HG02610 (cell line): ENCODE results near the gene STAM.
"Not testable (repeated sequence)": the region's sequence is repeated elsewhere in the genome, so short reads cannot be mapped to it uniquely, and the experiment has no call there.

ENCODE experiments used
- ATAC-seq: cut with Tn5 transposase; IDR thresholded peaks from one replicate; pipeline ENCODE4 v1.9.1; 2021; ENCODE audit warnings: mild to moderate bottlenecking, moderate library complexity; ENCODE audit not compliant: unreplicated experiment

The STAM gene

DNA sequence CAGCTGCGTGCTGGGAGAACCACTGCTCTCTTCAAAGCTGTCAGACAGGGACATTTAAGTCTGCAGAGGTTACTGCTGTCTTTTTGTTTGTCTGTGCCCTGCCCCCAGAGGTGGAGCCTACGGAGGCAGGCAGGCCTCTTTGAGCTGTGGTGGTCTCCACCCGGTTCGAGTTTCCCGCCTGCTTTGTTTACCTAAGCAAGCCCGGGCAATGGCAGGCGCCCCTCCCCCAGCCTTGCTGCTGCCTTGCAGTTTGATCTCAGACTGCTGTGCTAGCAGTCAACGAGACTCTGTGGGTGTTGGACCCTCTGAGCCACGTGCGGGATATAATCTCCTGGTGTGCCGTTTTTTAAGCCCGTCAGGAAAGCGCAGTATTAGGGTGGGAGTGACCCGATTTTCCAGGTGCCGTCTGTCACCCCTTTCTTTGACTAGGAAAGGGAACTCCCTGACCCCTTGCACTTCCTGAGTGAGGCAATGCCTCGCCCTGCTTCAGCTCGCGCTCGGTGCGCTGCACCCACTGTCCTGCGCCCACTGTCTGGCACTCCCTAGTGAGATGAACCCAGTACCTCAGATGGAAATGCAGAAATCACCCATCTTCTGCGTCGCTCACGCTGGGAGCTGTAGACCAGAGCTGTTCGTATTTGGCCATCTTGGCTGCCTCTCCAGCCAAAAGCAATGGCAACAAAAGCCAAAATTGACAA lies 78.5 kb downstream of the STAM start:
- ATAC-seq = not testable (repeated sequence)

DNA sequence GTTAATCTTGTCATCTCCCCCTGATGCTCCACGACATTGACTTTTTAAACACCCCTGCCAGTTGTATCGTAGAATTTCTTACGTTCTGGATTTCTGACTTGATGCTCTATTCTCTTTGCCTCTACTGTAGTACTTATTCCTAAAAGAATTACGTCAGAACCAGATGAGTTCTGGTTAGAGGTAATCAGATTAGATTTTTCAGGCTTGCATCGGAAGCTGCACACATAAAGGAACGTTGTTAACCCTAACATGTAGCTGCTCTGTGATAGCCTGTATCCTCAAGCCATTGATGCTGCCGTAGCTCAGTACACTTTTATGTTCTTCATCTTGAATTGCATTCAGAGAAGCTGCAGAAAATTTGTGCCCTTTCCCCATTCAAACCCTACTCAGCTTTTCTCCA lies 81.8 kb downstream of the STAM start:
- no peak for ATAC-seq

DNA sequence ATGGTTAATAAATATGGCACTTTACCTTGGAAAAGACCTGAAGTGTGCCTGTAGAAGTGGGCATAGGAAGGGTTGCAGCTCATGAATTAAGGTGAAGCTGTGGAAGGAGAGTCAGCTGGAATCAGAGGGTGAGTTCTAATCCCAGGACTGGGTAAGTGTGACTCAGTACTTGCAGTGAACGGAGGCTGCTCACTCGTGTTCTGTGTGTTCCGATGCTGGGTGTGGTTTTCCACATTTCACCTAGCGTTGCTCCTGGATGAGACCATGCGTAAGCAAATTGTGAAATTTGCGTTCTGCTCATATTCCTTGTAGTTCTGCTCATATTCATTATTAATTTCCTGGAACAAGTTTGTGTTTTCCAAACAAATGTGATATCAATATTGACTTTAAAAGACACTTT lies 85.7 kb downstream of the STAM start:
- ATAC-seq = no peak

- ATAC-seq = no peak
Measured at GRCh38 chr10:17730667-17731066, 86.7 kb downstream of the STAM start.

GRCh38 chr10:17731331-17732020 lies 87.5 kb downstream of the STAM start:
- ATAC-seq = no peak

GRCh38 chr10:17733620-17734019 lies 89.7 kb downstream of the STAM start:
- no peak for ATAC-seq

DNA sequence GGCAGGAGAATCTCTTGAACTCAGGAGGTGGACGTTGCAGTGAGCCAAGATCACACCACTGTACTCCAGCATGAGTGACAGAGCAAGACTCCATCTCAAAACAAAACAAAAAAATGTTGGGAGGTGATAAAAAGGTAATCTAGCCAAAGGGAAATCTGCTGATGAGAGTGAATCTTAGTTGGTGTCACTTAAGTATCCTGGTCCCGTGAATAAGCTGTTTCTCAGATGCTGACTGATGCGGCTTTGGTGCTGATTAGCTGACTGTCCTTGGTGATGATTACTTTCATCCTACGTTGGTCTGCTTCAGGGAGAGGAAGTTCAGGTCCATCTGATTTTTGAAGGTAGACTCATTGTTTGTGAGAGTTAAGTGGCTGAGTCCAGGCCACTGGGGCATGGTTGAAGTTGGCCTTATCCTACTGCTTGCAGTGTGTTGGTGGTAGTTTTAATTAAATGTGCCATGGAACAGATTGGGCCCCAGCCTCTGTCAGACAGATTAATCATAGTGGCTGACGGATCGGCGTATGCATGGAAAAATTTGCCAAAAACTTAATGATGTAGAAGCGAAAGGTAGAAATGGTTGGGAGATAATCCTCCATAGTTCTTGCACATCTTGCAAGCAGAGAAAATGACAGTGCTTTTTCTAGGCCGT lies 90.6 kb downstream of the STAM start:
- ATAC-seq = no peak

GRCh38 chr10:17735166-17735941 lies 91.4 kb downstream of the STAM start:
- ATAC-seq = no peak

GRCh38 chr10:17736223-17736622 lies 92.3 kb downstream of the STAM start:
- no peak for ATAC-seq

GRCh38 chr10:17737027-17737965 lies 93.3 kb downstream of the STAM start:
- ATAC-seq = no peak

- no peak for ATAC-seq
Measured at GRCh38 chr10:17740668-17741067, 96.7 kb downstream of the STAM start.

DNA sequence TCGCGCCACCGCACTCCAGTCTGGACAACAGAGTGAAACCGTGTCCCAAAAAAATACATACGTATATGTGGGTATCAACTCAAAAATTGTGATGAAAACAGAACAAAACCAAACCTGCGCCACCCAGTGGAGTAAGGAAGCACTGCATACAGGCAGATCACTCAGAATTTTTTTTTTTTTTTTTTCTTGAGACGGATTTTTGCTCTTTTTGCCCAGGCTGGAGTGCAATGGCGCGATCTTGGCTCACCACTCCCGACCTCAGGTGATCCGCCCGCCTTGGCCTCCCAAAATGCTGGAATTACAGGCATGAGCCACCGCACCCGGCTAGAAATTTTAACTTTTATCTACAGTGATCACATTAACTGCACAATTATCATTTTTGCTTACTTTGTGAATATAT lies 99.0 kb downstream of the STAM start:
- ATAC-seq = peak; percentile 43

DNA sequence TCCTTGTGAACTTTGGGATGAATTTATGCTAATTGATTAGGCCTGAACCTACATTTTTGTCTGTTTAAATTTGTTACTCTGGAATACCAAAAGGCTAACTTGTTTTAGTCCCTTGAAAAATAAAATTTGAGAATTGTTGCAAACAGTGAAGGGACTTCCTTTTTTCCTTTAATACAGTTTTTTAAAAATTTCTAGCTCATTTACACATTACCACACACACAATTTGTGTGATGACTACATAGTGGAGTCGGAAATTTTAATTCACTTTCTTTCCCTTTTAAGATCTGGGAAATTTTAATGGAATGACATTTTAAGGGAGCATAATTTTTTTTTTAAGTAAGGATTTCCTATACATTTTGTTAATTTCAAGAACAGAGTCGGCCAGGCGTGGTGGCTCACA lies 99.5 kb downstream of the STAM start:
- no peak for ATAC-seq

DNA sequence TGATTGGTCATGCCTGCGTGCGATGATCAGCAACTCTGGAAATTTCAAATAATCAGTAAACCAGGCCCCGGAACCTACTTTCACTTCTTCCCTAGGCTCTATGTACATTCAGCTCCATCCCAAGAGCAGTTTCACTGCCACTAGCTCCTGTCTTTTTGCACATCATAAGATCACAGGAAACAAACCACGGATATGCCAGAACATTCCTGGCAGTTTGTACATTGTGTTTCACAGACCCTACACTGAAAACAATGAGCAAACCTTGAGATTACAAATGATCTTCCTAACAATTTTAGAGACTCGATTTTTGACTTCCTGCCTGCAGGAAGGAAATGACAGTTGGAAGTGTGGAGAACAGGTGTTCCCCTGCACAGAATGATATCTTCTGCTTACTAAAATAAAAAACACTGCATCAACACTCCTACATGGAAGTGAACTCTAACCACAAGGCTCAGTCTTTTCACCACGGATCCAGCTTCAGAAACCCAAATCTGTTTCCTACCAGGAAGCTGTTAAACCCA lies 100.5 kb downstream of the STAM start:
- no peak for ATAC-seq

GRCh38 chr10:17747883-17748550 lies 104.1 kb downstream of the STAM start:
- ATAC-seq = no peak

DNA sequence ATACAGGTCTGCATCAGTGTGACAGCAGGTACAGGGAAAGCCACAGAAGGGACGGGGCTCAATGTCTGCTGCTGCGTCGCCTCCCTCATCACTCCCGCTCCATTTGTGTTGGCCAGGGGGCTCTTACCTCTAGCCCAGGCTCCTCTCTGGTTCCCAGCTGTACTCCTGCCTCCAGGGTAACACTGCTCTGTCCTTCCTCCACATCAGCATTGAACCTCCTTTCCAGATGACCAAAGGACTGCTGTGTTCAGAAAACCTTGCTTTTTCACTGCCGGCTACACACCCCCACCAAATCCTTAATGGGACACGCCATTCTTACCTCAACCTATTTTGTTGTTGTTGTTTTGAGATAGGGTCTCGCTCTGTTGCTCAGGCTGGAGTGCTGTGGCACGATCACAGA lies 105.9 kb downstream of the STAM start:
- ATAC-seq = no peak

DNA sequence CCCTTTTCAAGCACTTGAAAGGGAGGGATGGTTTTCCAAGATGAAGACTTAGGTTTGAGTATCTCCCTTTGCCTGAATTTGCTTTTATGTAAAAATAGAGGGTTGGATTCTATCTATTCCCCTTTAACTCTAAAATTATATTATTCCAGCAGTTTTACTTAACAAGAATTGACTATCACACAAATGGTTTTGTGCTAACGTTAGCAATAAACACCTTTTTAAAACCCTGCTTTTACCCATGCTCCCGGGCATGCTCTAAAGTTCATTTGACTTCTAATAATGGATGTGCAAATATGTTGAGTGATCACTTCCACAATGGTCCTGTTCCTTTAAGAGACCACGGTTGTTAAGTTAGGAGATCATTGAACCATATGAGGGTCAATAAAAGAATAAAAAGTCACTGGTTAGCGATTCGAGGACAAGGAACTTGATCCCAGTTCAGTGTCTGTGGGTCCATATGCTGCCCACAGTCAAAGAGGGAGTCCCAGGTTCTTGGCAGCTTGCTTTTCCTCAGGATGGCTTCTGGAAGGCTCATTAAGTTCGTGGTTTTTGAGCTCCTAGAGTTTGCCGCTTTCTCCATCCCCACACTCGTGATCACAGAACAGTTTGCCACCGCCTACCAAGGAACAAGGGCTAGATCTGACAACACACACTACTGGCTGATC lies 108.0 kb downstream of the STAM start, which contains the start of gene TMEM236:
TSS of gene TMEM236 (plus strand) at position 421 of the 665 bp plus-strand sequence. CDS start at position 516, 95 bp downstream.
- no peak for ATAC-seq

- peak; percentile 95 for ATAC-seq
Measured at GRCh38 chr10:17756557-17757217, 112.7 kb downstream of the STAM start.
